GM21515 (cell line): Measurements from ENCODE around the gene METRNL.
"Not testable (repeated sequence)": the region's sequence is repeated elsewhere in the genome, so short reads cannot be mapped to it uniquely, and the experiment has no call there.

ENCODE experiments used
- ATAC-seq: cut with Tn5 transposase; IDR thresholded peaks from one replicate; pipeline ENCODE4 v1.9.1; 2021; ENCODE audit not compliant: unreplicated experiment

METRNL gene, protein sequence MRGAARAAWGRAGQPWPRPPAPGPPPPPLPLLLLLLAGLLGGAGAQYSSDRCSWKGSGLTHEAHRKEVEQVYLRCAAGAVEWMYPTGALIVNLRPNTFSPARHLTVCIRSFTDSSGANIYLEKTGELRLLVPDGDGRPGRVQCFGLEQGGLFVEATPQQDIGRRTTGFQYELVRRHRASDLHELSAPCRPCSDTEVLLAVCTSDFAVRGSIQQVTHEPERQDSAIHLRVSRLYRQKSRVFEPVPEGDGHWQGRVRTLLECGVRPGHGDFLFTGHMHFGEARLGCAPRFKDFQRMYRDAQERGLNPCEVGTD

GRCh38 chr17:83079352-83079747 lies at the start of gene METRNL:
Gene METRNL (plus strand): TSS chr17:83079609. CDS start chr17:83079816, 207 bp downstream.
- no peak for ATAC-seq

GRCh38 chr17:83030432-83030831 lies 49.0 kb upstream of the METRNL start:
- ATAC-seq = no peak

DNA sequence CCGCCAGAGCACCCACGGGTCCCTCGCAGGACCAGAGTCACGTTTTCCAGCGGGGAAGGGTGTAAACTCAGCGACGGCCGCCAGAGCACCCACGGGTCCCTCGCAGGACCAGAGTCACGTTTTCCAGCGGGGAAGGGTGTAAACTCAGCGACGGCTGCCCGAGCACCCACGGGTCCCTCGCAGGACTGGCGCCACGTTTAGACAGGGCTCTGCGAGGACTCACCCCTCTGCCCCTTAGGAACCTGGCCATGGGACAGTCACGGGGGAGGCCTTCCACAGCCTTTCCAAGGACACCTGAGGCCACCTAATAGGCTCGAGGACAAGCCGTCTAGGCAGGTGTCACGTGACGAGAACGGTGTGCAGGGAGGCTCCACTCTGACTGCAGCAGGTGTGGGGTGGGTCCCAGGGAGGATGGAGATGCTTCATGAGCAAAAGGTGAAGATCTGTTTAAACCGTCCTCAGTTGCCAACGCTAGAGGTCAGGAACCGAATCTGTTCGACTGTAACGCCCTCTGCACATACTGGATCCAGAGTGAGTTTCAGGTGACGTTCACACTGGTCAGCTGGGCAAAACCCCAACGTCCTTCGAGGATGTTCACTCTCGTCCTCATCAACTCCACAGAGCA lies 48.0 kb upstream of the METRNL start:
- no peak for ATAC-seq

DNA sequence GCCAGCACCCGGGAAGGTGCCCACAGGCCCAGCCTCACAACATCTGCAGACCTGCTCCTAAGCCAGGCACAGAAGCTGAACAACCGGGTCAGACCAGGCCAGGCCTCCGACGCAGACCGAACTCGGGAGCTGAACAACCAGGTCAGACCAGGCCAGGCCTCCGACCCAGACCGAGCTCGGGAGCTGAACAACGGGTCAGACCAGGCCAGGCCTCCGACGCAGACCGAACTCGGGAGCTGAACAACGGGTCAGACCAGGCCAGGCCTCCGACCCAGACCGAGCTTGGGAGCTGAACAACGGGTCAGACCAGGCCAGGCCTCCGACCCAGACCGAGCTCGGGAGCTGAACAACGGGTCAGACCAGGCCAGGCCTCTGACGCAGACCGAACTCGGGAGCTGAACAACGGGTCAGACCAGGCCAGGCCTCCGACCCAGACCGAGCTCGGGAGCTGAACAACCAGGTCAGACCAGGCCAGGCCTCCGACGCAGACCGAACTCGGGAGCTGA lies 47.4 kb upstream of the METRNL start:
- ATAC-seq = not testable (repeated sequence)

- no peak for ATAC-seq
Observed at GRCh38 chr17:83032781-83033180, 46.6 kb upstream of the METRNL start.

DNA sequence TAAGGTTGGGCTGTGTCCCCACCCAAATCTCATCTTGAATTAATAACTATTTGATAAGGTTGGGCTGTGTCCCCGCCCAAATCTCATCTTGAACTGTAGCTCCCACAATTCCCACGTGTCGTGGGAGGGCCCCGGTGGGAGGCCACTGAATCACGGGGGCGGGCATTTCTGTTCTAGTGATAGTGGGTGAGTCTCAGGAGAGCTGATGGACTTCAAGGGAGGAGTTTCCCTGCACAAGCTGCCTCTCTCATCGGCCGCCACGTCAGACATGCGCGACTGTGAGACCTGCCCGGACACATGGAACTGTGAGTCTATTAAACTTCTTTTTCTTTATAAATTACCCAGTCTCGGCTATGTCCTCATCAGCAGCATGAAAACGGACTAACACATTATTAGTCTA lies 44.9 kb upstream of the METRNL start:
- no peak for ATAC-seq

DNA sequence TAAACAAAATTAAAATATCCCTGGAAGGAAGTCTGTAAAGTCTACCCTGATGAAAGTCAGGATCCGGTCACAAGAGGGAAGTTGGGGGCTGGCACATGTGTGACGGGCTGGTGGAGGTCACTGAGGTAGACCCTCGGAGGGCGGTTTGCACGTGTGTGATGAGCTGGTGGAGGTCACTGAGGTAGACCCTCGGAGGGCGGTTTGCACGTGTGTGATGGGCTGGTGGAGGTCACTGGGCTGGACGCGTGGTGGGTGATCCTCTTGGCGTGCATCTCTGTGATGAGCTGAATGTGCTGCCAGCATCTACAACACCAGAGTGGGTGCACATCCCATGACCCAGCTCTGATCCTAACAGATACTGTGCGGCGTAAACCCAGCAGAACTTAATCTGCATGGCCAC lies 43.7 kb upstream of the METRNL start:
- no peak for ATAC-seq

GRCh38 chr17:83036193-83036592 lies 43.2 kb upstream of the METRNL start:
- ATAC-seq = no peak

DNA sequence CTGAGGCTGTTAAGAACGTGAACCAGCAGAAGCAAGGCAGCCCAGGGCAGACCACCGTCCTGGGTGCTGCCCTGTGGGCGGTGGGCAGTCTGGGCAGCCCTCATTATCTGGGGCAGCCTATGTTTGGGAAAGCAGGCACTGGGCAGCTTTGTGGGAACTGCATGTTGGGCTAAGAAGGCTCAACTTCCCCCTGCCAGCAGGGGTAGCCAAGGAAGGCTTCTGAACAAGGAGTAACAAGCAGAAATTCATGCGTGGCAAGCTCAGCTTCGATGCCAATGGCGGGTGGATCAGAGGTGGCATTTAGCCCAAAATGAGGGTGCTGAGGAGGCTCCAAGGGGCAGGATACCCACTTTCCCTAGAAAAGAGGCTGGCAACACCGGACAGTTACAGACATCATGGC lies 42.7 kb upstream of the METRNL start:
- no peak for ATAC-seq

DNA sequence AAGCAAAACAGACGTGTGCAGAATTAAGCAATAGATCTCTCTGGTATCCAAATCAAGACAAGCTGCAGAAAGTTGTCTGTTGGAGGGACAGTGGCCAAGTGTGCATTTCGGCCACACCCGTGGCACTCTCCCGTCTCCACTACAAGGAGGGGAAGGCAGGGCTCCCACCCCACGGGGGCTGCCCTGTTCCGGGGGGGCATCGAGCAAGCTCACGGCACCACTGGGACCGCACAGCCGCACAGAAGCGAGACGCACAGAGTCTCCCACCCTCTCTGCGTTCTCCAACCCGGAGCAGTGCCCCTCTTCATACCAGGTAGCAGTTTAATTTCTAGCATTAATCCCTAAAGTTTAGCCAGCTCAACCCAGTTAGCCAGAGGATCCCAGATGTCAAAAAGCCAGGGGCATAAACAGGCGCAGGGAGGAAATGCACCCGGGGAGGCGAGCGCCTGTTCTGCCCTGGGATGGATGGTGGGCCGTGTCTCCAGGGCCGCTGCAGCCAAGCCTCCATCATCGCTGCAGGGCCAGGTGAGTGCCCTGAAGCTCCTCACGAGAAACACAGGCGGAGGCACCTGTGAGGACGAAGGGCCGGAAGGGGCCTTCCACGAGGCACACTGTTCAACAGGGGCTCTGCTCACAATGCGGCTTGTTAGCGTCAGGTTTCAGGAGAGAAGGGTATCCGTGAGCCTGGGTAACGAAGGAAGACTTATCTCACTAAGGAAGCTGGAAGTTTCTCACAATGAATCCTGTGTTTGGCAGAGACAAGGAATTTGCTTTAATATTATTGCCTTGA lies 42.1 kb upstream of the METRNL start:
- ATAC-seq = no peak

DNA sequence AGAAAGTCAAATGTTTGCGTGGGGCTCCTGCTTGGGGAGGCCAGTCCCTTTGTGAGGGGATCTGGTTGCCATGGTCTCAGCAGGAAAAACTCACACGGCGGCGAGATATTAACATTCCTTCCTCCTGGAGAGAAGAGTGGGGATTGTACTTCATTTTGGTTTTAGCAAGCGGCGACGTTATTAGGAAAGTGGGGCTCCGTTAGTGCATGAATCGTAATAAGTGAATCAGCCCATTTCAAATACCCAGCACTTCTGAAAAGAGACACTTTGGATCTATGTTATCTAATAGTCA lies 41.6 kb upstream of the METRNL start:
- ATAC-seq = no peak

DNA sequence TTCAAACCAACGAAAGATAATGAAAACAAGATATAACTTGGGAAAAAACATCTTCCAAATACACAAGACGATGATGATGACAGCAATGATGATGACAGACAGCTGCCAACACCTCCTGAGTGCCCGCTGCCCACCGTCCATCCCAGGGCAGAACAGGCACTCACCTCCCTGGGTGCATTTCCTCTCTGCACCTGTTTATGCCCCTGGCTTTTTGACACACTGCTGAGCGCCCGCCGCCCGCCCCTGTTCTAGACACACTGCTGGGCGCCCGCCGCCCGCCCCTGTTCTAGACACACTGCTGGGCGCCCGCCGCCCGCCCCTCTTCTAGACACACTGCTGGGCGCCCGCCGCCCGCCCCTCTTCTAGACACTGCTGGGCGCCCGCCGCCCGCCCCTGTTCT lies 40.4 kb upstream of the METRNL start:
- not testable (repeated sequence) for ATAC-seq

- ATAC-seq = no peak
Observed at GRCh38 chr17:83041305-83041704, 38.1 kb upstream of the METRNL start.

DNA sequence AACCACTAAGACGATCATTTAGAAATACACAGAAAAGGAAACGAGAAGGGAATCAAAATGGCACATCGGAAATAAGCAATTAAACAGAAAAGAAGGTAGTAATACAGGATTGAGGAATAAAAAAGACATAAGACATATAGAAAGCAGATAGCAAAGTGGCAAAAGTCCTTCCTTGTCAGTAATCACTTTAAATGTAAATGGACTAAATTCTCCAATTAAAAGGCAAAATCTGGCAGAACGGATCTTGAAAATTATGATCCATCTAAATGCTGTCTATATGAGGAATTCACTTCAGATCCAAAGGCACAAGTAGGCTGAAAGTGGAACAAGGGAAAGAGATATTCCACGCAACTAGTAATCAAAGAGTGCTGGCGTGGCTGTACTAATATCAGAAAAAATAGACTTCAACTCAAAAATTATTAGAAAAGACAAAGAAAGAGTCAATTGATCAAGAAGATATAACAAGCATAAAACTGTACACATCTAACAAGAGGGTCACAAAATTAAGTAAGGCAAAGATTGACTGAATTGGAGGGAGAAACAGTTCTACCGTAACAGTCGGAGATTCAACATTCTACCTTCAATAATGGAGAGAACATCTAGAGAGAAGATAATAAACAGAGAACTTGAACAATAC lies 36.8 kb upstream of the METRNL start:
- no peak for ATAC-seq

- ATAC-seq = not testable (repeated sequence)
Observed at GRCh38 chr17:83044479-83044878, 34.9 kb upstream of the METRNL start.

DNA sequence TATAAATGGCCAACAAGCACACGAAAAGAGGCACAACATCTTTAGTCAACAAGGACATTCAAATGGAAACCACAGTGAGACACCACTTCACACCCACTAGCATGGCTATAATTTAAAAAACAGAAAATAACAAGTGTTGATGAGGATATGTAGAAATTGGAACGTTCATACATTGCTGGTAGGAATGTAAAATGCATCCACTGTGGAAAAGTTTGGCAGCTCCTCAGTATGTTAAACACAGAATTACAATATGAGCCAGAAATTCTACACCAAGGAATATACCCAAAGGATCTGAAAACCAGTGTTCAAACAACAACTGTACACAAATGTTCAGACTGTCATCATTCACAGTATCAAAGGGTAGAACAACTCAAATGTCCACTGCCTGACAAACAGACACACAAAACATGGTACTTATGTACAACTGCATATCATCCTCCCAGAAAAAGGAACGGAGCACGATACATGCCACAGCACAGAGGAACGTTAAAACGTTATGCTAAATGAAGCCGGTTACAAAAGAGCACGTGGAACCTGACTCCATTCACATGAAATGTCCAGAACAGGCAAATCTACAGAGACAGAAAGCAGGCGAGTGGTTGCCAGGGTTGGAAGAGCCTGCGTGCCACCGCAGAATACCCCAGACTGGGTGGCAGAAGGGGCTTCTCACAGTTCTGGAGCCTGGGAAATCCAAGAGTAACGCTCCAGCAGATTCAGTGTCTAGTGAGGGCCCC lies 32.8 kb upstream of the METRNL start:
- ATAC-seq = no peak

DNA sequence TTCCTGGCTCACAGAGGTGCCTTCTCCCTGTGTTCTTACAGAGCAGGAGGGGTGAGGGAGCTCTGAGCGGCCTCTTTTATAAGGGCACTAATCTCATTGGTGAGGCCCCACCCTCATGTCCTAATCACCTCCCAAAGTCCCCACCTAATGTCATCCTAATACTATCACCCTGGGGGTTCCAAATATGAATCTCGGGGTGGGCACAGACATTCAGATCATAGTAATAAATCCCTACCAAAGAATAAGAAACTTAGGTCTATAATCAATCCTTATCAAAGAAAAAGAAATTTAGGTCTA lies 32.3 kb upstream of the METRNL start:
- no peak for ATAC-seq

- not testable (repeated sequence) for ATAC-seq
Observed at GRCh38 chr17:83047818-83048475, 31.5 kb upstream of the METRNL start.

- ATAC-seq = no peak
Observed at GRCh38 chr17:83050651-83051395, 28.6 kb upstream of the METRNL start.
